NCI-H2227 (cell line): ENCODE measurements around the gene GRIA4.
"Not testable (repeated sequence)": the region's sequence is repeated elsewhere in the genome, so short reads cannot be mapped to it uniquely, and the experiment has no call there.

ENCODE experiments used
- DNase-seq: peaks from one replicate; lab custom pipeline; 2025; ENCODE audit not compliant: unreplicated experiment; lab: John Stamatoyannopoulos, UW

Gene GRIA4

DNA sequence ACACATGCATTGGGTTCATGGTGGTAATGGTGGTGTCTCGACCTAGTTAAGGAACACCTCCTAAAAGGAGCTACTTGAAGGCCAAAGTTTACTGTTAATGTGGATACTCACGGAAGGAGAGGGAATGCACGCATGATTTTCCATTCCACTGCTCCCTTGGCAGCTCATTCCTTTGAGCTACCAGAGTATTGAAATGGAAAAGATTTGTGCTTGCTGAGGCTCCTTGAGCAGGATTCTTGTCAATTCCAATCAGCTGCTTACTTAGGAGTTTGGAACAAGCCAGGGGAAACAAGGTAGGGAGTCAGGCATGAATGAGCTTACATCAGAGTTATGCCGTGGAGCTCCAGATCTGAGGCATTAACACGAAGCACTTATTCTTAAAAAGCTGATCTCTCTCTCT lies 108.8 kb downstream of the GRIA4 start:
- DNase-seq = no peak

DNA sequence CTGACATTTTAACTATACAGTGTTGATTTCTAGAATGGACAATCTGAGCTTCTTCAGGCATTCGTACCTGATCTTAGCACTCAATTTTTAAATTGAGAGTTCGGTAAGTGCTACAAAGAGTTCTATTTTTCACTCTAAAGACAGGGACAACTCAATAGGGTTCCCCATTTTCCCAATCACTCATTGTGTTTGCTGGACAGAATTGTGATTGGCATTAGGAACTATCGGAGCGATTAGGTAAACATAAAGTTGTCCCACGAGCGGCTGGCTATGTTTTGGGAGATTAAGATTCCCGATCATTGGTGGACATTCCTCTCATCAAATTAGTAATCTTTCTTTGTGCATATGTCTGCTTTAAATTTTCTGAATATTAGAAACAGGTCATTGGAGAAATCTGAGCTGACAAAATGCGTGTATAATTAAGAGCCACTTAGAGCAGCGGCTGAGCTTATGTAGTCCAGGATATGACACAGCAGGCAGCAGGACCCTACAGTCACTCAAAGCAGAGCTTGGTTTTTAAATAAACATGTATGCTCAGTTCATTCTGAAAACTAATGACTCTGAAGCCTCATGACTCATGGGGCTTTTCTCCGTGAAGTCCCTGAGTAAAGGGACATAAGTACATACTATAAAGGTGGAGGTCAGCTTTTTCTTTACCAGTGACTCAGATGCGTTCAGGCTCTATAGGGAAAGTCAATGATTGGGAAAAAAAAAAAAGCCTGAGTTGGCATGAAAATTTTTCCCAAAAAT lies 109.4 kb downstream of the GRIA4 start:
- peak; percentile 46 for DNase-seq

DNA sequence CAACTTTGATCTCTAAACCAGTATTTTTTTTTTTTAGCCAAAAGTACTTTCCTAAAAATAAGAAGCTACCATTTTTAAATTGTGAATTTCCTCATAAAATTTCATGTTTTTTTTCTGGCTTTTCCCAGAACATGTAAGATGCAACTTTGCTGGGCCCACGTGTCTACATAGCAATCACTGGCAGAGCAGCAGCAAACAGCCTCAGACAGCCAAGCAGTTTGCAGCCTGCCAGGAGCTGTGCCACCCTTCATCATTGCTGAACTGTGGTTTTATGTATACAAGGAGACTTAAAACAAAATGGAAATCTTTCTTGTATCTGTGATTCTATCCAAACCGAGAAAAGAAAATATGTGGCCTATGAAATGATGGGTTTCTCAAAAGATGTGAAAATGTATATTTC lies 110.2 kb downstream of the GRIA4 start:
- no peak for DNase-seq

DNA sequence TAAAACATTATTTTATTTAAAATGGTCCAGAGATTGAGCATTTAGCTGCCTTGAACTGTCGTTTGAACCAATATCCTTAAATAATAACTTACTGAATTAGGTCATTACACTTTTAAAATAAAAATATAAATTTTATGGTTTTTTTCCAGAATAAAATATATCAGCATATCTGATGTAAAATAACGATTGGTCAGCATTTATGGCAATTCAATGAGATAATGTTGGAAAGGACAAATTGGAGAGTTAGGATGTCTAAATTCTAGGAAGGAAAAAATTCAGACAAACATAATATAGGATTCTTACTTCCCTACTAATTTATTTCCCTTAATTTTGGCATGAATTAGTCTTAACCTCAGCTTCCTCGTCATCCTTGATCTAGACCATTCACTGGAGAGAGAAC lies 113.4 kb downstream of the GRIA4 start:
- DNase-seq = no peak

DNA sequence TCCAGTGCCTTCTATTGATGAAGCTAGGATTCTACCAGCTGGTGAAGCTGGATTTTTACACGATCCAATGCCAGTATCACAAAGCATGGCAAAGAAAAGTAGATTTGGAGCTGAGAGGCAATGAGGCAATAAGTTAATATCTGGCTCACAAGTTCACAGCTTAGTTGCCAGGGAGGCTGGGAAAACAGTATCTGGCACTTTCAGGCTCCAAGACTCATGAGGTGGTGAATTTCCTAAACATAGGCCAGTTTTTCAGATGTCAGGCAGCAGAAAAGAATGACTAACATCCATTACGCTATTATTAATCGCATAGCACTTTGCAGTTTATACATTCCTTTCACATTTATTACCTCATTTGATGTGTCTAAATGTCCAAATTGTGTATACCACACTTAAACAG lies 122.7 kb downstream of the GRIA4 start:
- DNase-seq = no peak

DNA sequence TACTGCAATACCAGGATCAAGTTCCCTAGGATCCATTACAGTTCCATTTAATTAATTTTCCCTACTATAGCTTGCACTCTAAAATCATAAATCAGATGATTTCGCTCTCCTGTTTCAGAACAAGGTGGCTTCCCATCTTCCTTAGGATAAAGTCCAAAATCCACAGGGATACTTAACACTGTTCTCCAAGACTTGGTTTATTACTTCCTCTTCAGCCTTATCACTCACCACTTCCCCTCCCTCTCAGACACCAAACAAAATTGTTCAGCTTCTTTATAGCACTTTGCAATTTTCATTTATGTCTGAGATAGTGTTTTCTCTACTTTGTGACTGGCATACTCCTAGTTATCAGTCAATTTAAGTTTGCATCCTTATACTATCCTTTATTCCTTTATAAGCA lies 124.6 kb downstream of the GRIA4 start:
- no peak for DNase-seq

DNA sequence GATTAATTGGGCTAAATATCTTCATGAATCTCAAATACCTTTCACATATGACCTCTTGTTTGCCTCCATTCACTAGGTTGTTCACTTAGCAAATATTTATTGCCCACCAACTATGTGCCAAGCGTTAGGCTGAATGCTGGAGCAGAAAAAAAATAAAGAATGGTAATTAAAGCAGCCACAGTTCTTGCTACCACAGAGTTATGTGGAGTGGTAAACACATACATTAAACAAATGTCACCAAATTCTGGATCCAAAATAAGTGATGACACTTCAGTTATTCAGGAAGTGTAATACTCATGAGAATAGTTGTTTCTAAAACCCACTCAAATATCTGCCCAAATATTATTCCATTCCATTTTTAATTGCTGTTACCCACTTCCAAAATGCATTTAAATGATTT lies 128.4 kb downstream of the GRIA4 start:
- DNase-seq = no peak

DNA sequence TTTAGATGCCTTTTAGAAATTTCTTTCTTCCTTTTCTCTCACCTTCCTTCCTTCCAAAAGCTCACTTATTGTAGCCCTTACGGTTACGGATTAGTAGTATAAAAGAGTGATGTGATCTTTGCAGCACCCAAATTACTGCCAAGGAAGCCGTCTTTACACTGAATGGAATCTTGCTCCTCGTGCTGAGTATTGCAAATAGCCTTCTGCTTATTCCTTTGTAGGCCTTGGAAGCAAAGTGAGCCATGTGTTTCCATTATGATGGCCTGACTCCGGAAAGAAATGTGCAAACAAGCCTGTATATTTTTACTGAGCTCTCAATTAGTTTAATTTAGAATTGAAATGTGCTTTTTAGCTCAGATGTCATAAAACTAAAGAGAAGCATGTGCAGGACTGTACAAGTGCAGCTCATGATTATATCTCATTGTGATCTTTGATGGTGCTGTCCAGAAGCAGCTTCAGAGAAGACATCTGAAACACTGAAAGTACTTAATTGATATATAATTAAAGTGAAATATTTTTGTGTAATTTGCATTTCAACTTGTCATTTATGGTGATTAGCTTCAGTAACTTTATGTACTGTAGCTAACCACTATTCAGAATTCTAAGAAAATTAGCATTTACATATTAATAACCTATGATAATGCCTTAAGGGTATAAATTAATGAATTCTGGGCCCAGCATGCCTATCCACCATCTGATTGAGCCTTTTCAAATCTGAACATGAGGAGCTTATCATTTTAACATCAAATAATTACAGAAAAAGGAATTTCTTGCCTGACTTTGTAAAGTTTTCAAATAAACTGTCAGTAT lies 129.3 kb downstream of the GRIA4 start:
- DNase-seq = peak; percentile 8

DNA sequence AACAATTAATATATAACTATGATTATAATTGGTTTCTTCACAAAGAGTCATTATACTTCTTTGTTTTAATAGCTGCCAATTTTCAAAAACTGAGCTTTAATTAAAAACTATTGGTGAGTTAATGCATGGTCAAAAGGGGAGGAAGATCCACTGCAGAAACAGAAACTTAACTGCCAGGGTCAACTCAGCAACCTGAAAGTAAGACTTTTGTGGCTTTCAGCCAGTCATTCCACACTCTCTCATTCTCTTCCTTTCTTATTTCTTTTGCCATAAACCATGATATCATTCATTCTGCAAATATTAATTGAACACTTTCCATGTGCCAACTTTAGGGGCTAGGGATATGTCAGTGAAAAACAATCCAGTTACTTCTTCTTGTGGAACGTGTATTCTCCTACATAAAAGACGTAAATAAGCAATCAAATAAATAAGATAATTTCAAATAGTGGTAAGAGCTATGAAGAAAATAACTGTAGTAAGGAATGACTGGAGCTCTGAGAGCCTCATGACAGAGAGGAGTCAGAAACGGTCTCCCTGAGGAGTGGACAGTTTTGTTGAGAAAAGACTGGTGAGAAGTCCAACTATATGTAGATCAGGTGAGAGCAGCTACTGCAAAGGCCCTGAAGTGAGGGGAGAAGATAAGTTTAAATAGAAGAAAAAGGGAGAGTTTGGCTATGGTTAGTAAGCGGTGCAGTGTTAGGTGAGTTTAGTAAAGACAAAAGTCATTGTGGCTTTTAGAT lies 130.5 kb downstream of the GRIA4 start:
- DNase-seq = no peak

DNA sequence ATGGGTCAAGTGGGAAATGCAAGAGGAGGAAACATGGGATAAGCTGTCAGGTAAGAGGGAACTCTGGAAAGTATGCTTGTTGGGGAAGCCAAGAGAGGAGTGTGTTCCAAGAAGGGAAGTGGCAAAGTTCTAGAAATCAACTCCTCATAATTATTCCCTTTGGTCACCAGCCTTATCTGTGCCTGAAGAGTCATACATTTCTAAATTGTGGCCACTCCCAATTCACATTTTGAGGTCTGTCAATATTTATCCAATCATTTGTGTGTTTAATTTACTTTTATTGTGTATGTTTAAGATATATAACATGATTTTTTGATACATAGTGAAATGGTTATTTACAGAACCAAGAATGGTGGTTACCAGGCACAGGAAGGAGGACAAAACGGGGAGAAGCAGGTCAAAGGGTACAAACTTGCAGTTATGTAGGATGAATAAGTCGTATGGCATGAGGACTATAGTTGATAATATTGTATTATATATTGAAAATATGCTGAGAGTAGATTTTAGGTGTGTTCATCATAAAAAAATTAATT lies 131.7 kb downstream of the GRIA4 start:
- no peak for DNase-seq

DNA sequence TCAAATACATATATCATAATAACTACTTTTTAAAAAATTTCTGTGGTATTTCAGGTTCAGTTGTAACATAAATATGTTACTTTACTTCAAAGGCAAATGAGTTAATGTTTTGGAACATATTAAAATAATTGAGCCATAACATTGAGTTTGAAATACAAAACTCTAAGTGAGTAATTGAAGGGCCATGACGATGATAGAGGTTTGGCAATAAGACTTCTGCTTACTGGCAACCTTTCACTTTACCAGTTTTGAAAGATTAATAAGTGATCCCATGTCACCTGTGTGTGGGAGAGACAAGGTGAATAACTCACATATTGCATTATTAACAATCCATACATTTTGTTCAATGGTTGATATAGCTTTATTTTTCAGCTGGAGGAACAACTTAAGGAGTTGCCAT lies 144.4 kb downstream of the GRIA4 start:
- no peak for DNase-seq

DNA sequence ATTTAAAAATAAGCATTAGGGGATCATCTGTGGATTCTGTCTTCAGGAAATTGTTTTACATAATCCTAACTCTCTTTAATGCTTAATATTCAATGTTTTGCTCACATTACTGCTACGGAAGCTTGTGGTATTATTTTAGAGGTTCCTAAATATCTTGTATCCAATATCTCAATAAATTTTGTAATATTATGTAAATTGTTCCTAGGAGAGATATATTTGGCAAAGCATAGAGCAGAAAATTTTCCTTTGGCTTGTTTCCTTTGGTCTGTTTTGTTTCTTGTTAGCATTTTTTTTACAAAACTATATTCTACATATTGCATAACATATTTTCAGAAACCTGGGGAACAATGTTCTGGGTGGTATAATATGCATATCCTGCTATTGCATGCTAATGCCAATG lies 144.8 kb downstream of the GRIA4 start:
- no peak for DNase-seq

DNA sequence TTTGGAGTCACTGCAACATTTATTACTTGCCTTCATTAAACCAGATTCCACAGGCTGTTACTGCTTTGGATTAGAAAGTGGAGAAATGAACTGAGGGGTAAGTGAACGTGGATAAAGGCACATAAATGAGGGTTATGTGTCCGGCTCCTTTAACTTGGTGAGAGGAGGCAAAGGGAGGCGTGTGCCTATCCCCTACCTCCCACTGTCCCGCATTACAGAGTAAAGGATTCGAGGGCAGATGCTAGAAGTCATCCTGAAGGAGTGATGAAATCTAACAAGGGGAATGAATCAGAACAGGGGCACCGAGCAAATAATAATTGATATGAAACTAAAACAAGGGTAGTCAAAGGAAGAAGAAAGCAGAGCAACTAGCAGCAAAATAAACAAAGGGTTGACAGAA lies 147.2 kb downstream of the GRIA4 start:
- no peak for DNase-seq

DNA sequence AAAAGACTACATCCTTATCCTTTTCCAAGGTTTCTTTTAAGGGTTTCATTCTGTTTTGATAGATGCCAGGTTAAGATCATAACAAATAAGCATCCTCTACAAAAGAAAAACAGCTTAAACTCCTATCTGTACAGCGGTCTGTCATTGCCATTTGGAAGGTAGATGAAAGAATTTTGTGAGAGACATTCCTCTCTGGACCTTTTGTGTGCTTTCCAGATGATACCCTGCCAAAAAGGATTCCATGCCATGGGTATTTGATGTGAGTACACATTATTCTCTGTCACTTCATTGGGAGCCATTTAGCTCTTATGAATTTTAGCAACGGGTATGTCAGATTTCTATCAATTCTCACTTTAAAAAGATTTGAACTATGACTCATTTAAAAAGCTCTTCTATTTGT lies 153.7 kb downstream of the GRIA4 start:
- no peak for DNase-seq

DNA sequence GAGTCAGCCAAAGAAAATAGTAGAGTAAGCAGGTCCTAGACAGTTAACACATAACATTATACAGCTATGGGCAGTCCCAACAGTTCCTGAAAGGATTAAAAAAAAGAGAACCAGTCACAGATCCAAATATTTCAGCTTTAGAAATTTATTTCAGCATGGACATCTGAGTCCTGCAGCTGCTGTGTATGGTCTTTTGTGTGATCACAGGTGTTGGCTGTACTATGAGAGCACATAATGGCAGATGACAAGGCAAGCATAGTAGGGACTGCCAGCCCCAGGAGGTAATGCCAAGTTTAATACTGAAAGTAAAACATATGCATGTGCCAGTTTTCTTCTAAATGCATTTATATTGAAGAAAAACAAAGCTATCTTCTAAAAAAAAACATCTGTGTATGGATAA lies 158.1 kb downstream of the GRIA4 start:
- no peak for DNase-seq

DNA sequence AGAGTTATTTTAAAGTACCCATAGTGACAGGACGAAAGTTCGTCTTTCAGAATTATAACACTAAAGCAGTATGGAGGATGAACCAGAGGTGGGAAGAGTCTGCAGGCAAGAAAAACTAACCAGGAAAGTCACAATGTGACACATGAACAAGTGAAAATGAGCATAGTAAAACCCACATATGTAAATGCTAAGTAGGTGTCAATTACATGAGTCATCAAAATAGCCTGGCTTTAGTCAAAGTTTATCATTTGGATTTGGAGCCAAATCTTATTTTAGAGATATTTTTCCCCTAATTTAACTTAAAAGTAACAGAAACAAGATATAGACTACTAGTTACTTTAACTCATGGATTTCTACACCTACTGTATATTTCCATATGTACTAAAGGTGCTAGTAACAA lies 159.8 kb downstream of the GRIA4 start:
- no peak for DNase-seq

DNA sequence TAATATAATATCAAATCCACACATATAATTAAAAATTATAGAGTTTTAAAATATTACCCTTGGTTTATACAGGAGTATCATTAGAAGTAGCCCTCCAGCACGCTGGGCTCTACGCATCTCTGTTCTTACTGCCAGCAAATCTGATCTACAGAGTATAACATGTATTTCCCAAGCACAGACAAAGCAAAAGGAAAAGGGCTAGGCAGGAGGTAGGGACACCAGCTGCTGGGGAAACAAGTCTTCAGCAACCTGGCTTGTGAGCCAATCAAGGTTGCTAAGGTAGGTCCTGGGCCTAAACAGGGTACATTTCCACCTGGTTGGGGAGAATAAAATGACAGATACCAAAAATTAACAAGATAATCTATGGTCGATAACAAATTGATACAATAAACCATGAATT lies 163.6 kb downstream of the GRIA4 start:
- DNase-seq = not testable (repeated sequence)

DNA sequence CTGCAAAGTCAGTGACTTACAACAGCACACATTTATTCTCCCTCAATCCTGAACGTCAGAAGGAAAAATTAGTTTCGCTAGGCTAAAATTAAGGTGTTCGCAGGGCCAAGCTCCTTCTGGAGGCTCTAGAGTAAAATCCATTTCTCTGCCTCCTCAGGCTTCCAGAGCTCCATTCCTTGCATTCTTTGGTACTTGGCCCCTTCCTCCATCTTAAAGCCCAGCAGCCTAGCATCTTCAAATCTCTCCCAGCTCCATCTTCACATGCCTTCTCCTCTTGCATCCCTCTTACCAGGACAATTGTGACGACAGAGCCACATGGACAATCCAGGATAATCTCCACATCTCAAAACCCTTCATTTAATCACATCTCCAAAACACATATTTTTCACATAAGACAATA lies 165.0 kb downstream of the GRIA4 start:
- no peak for DNase-seq

DNA sequence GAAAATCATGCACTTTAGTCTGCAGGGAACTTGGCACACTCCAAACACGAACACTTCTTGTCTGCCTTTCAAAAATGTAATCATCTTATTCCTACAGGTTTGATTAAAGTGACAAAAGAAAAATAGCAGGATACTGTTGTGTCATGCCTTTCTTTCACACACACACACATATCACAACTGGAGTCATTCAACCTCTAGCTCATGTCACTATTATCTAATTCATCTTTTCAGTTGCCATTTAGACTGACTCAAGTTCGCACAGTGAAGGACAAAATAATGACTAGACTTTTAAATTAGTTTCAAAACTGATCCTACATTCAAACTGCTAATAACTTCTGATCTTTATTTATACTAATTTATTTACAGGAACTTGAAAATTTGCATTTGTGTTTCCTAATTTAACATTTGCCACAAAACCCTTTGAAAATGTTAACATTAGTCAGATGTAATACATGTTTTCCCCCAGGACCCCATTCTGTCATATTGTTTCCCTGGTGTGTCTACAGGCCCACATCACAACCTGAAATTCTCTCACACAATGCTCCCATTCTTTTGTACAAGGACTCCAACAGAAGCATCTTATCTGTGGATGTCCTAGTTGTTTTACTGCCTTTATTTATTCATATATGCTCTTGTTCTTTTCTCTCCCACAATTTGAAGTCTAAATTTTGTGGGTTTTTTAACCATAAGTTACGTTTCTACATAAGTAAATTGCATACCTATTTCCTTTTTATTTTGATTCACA lies 171.1 kb downstream of the GRIA4 start:
- DNase-seq = no peak

DNA sequence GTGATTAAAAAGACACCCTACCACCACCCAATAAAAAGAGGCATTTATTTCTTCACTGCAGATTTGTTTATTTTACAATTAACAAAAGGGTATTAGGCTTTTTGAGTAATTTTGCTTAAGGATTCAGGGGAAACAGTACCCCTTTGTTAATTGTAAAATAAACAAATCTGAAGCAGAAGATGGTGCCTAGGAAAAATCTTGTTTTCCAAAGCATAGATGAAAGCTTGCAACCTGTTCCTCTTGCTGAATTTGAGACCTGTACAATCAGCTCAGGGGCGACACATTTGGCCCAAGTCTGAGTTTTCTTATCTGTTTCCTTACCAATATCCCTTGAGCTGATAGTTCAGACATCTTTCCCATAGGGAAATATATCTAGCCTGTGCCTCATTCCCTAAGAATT lies 171.9 kb downstream of the GRIA4 start:
- DNase-seq = no peak

DNA sequence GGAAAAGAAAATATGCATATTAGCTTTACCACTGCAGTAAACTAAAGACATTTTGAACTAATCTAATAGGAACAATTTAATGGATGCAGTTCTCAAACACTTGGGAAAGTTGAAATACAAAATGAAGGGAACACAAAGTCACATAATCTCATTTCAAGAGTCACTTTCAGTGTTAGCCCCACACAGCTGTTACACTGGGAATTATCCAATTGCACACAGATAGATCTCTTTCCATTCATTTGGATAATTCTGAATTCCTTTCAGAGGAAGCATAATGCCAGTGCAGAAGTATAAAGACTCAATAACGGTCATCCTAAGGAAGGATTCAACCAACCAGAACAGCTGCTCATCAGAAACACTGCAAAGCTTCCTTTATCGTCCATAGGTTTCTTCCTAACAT lies 173.3 kb downstream of the GRIA4 start:
- no peak for DNase-seq
